Measurements from ENCODE around the gene LILRA2. TPM values are rescaled to one million over a fixed set of nuclear protein-coding genes. Genes with fewer than 3 reads are reported as not detected.
"Not testable (repeated sequence)": the region's sequence is repeated elsewhere in the genome, so short reads cannot be mapped to it uniquely, and the experiment has no call there.

LILRA2 gene
- total and polyA plus RNA-seq, 2 of the 8 experiments (the other 6 are each of a cell fraction or from before 2014, with no cell fraction given), result not detected

DNA sequence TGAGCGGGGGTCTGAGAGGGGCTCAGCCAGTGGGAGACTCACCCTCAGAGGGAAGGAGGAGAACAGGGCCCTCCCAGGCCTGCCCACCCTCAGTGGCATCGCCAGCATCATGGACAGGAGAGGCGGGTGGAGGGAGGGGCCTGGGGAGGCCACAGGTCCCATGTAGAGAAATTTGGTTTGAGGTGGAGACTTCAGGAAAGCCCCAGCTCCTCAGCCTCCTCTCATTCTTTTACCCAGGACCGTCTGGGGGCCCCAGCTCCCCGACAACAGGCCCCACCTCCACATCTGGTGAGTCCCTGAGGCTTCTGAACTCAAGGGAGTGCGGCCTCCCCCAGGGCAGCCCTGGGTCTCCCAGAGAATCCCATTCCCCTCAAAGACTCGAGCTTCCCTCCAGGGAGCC, 59.8 kb downstream of the LILRA2 start (continued):
- TF ChIP-seq, protein P1, sequence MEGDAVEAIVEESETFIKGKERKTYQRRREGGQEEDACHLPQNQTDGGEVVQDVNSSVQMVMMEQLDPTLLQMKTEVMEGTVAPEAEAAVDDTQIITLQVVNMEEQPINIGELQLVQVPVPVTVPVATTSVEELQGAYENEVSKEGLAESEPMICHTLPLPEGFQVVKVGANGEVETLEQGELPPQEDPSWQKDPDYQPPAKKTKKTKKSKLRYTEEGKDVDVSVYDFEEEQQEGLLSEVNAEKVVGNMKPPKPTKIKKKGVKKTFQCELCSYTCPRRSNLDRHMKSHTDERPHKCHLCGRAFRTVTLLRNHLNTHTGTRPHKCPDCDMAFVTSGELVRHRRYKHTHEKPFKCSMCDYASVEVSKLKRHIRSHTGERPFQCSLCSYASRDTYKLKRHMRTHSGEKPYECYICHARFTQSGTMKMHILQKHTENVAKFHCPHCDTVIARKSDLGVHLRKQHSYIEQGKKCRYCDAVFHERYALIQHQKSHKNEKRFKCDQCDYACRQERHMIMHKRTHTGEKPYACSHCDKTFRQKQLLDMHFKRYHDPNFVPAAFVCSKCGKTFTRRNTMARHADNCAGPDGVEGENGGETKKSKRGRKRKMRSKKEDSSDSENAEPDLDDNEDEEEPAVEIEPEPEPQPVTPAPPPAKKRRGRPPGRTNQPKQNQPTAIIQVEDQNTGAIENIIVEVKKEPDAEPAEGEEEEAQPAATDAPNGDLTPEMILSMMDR (IDR thresholded peaks at IDR 0.05; ENCODE audit: control extremely low read depth in 1 of 3, insufficient read depth in 1 of 3, low read depth in 1 of 3, low read length in 3 of 3), result no peak
- no peak for TF ChIP-seq ZNF274 (IDR thresholded peaks at IDR 0.05; ENCODE audit: borderline replicate concordance, extremely low read depth, low read length)
- no peak for TF ChIP-seq CHD2 (IDR thresholded peaks at IDR 0.05; ENCODE audit: low read length)
- no peak for TF ChIP-seq NRF1 (IDR thresholded peaks at IDR 0.05; ENCODE audit: low read depth, low read length)
- TF ChIP-seq HDAC6 (IDR thresholded peaks at IDR 0.05; ENCODE audit: low read depth, low read length), result no peak

DNA sequence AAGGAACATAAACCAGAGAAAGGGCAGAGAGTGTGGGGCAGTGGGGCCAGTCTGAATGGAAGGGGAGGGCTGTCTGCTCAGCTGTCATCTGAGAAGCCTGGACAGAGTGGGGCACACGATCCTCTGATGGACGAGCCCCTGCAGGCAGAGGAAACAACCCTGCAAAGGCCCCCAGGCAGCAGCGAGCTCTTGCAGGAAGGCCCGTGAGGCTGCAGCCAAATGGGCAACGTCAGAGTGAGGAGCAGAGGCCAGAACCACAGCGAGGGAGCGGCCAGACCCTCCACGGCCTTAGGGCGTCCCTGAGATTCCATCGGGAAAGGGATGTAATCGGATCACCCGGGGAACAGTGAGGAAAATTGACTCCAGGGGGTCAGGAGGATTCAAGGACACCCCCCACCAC, 62.5 kb downstream of the LILRA2 start:
- H2BK15ac ChIP-seq (ENCODE audit: low read length); H4K5ac ChIP-seq (ENCODE audit: insufficient read length, low read depth, low read length); H2AK5ac ChIP-seq (ENCODE audit: low read depth, low read length); H4K91ac ChIP-seq (replicated peaks; ENCODE audit: insufficient read length, low read length); H2BK120ac ChIP-seq (replicated peaks; ENCODE audit: low read depth, low read length); H3K23ac ChIP-seq (ENCODE audit: insufficient read length); H3K23me2 ChIP-seq (ENCODE audit: low read depth, low read length); H3K79me1 ChIP-seq (ENCODE audit: low read depth, low read length); H3K18ac ChIP-seq (ENCODE audit: extremely low read depth, low read length); H2BK20ac ChIP-seq (ENCODE audit: low read length); CTCF ChIA-PET (ENCODE audit: partially characterized antibody); H3K56ac ChIP-seq (replicated peaks; ENCODE audit: insufficient read length, low read depth, low read length); H2AFZ ChIP-seq (ENCODE audit: low read length); H3K27me3 ChIP-seq (replicated peaks in 1 of 4; ENCODE audit: control insufficient read depth in 3 of 4, extremely low read depth in 1 of 4, insufficient read depth in 3 of 4, low read length in 3 of 4); H2BK12ac ChIP-seq (ENCODE audit: low read depth, low read length); H3K4ac ChIP-seq (replicated peaks; ENCODE audit: insufficient read length, low read depth, low read length); H3K9ac ChIP-seq (replicated peaks in 1 of 4; ENCODE audit: extremely low read depth in 1 of 4, low read depth in 3 of 4, low read length in 3 of 4); DNase-seq (ENCODE audit: low read depth in 1 of 2, low spot score in 2 of 2); H4K8ac ChIP-seq (ENCODE audit: extremely low read depth, insufficient read depth, low read length); POLR2A ChIA-PET (ENCODE audit: partially characterized antibody); H2BK5ac ChIP-seq (ENCODE audit: low read depth, low read length); H4K20me1 ChIP-seq (replicated peaks in 1 of 2; ENCODE audit: control insufficient read depth in 1 of 2, insufficient read depth in 2 of 2, low read length in 2 of 2); H3K27ac ChIP-seq (ENCODE audit: low read depth, low read length); H3K79me2 ChIP-seq (ENCODE audit: control insufficient read depth in 1 of 2, insufficient read depth in 2 of 2, low read length in 2 of 2); H3K14ac ChIP-seq (ENCODE audit: insufficient read length); H3K4me3 ChIP-seq (ENCODE audit: extremely low read depth in 1 of 4, insufficient read depth in 2 of 4, low read depth in 3 of 4, low read length in 4 of 4); H3K36me3 ChIP-seq (ENCODE audit: control insufficient read depth in 2 of 4, insufficient read depth in 4 of 4, low read length in 3 of 4); H3K4me1 ChIP-seq (replicated peaks in 1 of 4; ENCODE audit: control insufficient read depth in 3 of 4, insufficient read depth in 4 of 4, low read length in 3 of 4); FAIRE-seq; H3K4me2 ChIP-seq (ENCODE audit: insufficient read depth in 1 of 2, low read depth in 2 of 2, low read length in 2 of 2): not testable (repeated sequence)
- 78% methylated on average over 6 of the region's 12 CpGs; no CpG with 5 or more reads in 1 of the 2 experiments for WGBS, 2 experiments (ENCODE audit: extremely low coverage in 1 of 2, insufficient coverage in 1 of 2, insufficient read length in 1 of 2, insufficient replicate concordance in 2 of 2, low coverage in 1 of 2, low lambda C conversion rate in 2 of 2, missing lambda C conversion rate in 1 of 2)
- H3K9me3 ChIP-seq (ENCODE audit: insufficient read depth in 2 of 2, low read depth in 1 of 2, low read length in 1 of 2), result peaks cover 26 to 90% of the 10 kb centered on the region in 2 experiments

All from H1 (cell line).